GM18519 (cell line): ENCODE results near the gene MINPP1.
"Not testable (repeated sequence)": the region's sequence is repeated elsewhere in the genome, so short reads cannot be mapped to it uniquely, and the experiment has no call there.

ENCODE experiments used
- ATAC-seq: cut with Tn5 transposase; IDR thresholded peaks from one replicate; pipeline ENCODE4 v1.9.1; 2021; ENCODE audit warnings: mild to moderate bottlenecking, moderate library complexity; ENCODE audit not compliant: unreplicated experiment, low FRiP score

The MINPP1 gene

DNA sequence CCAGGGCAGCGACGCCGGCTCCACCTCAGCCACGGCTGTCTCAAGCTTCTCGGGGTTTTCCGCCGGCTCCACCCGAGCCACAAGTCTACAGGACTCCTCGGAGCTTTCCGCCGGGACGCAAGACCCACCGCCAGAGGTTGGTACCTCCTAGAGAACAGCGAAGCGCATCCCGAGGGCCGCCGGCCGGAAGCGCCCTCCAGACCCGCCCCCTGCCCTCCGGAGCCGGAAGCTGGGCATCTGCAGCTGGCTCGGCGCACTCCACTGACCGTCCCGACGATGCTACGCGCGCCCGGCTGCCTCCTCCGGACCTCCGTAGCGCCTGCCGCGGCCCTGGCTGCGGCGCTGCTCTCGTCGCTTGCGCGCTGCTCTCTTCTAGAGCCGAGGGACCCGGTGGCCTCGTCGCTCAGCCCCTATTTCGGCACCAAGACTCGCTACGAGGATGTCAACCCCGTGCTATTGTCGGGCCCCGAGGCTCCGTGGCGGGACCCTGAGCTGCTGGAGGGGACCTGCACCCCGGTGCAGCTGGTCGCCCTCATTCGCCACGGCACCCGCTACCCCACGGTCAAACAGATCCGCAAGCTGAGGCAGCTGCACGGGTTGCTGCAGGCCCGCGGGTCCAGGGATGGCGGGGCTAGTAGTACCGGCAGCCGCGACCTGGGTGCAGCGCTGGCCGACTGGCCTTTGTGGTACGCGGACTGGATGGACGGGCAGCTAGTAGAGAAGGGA lies at the start of gene MINPP1:
Gene MINPP1, plus strand, starts transcription at position 254 of the 726 bp plus-strand sequence. Its CDS starts 23 bp downstream, at position 277.
- ATAC-seq: peak; percentile 77

DNA sequence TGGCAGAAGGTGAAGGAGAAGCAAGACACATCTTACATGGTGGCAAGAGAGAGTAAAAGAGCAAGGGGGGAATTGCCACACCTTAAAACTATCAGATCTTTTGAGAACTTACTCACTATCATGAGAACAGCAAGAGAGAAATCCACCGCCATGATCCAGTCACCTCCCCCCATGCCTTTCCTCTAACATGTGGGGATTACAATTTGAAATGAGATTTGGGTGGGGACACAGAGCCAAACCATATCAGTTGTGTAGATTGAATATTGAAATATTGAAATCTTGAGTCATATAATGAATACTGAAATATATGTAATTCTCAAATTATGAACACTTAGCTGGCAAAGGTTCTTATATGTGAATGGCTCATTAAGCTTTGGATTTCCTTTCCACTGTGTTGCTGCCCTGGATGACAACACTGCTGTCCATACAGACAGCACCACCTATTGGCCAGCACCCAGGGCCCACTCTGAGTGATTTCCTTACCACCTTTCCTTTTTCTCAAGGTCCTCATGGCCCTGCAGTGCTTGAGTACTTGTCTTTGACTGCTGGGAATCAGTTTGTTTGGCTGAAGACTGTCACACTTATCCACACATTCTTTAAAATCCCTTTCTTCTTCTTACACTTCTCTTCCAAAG lies 48.0 kb upstream of the MINPP1 start:
- not testable (repeated sequence) for ATAC-seq

DNA sequence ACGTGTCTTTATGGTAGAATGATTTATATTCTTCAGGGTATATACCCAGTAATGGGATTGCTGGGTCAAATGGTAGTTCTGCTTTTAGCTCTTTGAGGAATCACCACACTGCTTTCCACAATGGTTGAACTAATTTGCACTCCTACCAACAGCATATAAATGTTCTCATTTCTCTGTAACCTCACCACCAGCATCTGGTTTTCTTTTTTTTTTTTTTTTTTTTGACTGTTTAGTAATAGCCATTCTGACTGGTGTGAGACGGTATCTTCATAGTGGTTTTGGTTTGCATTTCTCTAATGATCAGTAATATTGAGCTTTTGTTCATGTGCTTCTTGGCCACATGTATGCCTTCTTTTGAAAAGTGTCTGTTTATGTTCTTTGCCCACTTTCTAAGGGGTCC lies 42.9 kb upstream of the MINPP1 start:
- ATAC-seq: not testable (repeated sequence)

GRCh38 chr10:87466849-87467248 lies 37.8 kb upstream of the MINPP1 start:
- not testable (repeated sequence) for ATAC-seq

DNA sequence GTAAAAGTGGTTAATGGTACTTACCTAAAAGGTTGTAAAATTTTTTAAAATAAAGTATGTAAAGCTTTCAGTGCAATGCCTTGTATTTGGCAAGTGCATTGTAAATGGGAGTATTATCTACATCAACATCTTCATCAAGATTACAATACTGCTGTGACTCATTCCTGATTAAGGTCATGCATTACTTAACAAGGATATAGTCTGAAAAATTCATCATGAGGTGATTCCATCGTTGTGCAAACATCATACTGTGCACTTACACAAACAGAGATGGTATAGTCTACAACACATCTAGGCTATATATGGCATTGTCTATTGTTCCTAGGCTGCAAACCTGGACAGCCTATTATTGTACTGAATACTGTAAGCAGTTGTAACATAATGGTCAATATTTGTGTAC lies 16.0 kb upstream of the MINPP1 start:
- not testable (repeated sequence) for ATAC-seq

DNA sequence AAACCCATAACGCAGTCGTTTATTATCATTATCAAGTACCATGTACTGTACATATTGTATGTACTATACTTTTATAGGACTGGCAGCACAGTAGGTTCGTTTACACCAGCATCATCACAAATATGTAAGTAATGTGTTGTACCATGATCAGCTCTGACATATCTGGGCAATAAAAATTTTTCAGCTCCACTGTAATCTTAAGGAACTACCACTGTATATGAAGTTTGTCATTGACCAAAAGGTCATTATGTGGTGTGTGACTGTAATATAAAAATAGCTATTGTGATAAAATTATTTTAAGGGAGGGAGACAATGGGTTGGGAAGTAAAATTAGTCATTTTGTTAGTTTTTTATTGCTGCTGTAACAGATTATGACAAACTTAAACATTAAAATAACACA lies 14.4 kb upstream of the MINPP1 start:
- not testable (repeated sequence) for ATAC-seq

DNA sequence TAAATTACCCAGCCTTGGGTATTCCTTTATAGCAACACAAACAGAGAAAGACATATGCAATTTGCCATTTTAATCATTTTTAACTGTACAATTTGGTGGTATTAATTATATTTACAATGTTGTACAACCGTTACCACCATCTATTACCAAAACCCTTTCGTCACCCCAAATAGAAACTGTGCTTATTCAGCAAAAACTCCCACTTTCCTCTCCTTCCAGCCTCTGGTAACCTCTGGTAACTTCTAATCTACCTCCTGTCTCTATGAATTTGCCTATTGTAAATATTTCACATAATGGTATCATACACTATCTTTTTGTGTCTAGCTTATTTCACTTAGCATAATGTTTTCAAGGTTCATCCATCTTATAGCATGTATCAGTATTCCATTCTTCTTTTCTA lies 12.2 kb upstream of the MINPP1 start:
- ATAC-seq: not testable (repeated sequence)

GRCh38 chr10:87495446-87495845 lies 9.2 kb upstream of the MINPP1 start:
- ATAC-seq: not testable (repeated sequence)

- not testable (repeated sequence) for ATAC-seq
These were observed 7.3 kb upstream of the MINPP1 start for GRCh38 chr10:87497386-87497785.

- ATAC-seq: not testable (repeated sequence)
These were observed 6.4 kb upstream of the MINPP1 start for GRCh38 chr10:87498106-87498789.

- no peak for ATAC-seq
These were observed 4.0 kb upstream of the MINPP1 start for GRCh38 chr10:87500646-87501048.

- no peak for ATAC-seq
These were observed 1.3 kb upstream of the MINPP1 start for GRCh38 chr10:87503401-87503800.

GRCh38 chr10:87503886-87504285 lies 807 bp upstream of the MINPP1 start:
- ATAC-seq: no peak

DNA sequence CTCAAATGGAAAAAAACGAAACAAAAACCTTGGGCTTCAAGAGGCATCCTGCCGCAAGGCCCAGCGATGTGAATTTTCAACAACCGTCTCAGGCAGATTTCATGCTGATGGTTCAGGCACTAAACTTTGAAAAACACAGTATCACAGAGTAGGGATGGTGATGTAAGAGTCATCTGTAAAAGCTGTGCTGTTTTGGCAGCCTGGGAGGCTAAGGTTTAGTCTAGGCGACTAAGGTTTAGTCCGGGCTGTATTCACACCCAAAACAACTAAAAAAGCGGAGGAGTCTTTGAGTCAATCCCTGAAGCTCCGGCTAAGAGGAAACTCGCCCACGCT lies 420 bp upstream of the MINPP1 start:
- no peak for ATAC-seq

GRCh38 chr10:87505366-87506111 lies 846 bp downstream of the MINPP1 start:
- ATAC-seq: peak; percentile 30

DNA sequence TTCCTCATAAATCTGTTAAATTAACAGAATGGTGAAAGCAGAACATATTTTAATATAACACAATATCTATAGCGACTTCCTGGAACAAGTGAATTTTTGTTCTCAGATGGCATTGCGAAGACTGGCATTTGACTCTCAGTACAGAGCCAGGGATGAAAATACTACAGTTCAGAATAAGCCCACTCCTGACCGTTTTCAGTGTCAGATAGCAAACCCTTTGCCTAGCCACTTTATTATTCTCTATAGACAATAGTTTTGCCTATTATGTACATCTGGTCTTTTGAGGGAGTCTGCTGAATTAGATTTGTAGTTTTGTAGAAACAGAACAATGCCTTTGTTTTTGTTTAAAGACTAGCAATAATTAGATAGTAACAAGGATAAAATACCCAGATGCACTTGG lies 2.3 kb downstream of the MINPP1 start:
- ATAC-seq: no peak

DNA sequence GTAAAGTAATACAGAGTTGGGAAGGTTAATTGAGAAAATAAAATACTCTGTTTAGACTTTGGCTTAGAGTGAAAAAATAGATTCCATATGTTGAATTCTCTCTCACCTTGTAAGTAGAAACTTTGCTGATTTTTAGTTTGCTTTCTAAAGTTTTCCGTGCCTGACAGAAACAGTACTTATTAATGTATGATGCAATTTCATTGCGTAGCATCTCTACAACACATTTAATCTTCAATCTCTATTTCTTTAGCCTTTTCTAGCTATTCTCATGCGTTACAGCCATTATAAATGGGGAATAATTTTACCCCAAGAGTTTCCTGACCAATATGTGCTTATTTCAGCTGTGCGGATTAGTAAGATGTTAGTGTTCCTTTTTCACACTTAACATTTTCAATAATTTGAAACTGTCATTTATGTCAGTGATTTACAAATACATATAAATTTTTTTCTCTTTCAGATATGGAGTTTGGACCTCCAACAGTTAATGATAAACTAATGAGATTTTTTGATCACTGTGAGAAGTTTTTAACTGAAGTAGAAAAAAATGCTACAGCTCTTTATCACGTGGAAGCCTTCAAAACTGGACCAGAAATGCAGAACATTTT lies 3.3 kb downstream of the MINPP1 start:
- ATAC-seq: no peak

GRCh38 chr10:87508837-87509236 lies 4.1 kb downstream of the MINPP1 start:
- ATAC-seq: no peak

- ATAC-seq: no peak
These were observed 5.3 kb downstream of the MINPP1 start for GRCh38 chr10:87510025-87510424.

DNA sequence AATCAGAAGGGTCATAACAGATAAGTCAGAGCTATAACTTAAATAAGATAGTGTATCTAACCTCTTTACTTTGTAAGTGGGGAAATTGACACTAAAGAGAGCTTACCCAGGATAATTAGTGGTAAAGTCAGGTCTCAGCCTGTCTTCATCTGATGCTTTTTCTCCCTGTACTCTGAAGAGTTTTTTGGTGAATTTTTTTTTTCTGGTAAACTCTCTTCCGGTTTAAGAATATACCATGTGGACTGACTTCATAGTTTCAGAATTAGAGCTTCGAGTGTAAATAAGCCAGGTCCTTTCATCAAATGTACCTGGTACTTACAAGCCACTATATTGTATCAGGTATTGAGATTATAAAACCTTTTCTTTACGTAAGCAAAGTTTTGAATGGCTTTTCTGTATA lies 6.8 kb downstream of the MINPP1 start:
- no peak for ATAC-seq

- ATAC-seq: no peak
These were observed 14.2 kb downstream of the MINPP1 start for GRCh38 chr10:87518937-87519336.
